Activated naive CD4-positive, alpha-beta T cell (primary cell): ENCODE results near the gene TFCP2.
"Not testable (repeated sequence)": the region's sequence is repeated elsewhere in the genome, so short reads cannot be mapped to it uniquely, and the experiment has no call there.

ENCODE experiments used
- DNase-seq, 4 experiments: peaks; one replicate each; lab custom pipeline; 2025; lab: John Stamatoyannopoulos, UW

TFCP2 gene, protein sequence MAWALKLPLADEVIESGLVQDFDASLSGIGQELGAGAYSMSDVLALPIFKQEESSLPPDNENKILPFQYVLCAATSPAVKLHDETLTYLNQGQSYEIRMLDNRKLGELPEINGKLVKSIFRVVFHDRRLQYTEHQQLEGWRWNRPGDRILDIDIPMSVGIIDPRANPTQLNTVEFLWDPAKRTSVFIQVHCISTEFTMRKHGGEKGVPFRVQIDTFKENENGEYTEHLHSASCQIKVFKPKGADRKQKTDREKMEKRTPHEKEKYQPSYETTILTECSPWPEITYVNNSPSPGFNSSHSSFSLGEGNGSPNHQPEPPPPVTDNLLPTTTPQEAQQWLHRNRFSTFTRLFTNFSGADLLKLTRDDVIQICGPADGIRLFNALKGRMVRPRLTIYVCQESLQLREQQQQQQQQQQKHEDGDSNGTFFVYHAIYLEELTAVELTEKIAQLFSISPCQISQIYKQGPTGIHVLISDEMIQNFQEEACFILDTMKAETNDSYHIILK

DNA sequence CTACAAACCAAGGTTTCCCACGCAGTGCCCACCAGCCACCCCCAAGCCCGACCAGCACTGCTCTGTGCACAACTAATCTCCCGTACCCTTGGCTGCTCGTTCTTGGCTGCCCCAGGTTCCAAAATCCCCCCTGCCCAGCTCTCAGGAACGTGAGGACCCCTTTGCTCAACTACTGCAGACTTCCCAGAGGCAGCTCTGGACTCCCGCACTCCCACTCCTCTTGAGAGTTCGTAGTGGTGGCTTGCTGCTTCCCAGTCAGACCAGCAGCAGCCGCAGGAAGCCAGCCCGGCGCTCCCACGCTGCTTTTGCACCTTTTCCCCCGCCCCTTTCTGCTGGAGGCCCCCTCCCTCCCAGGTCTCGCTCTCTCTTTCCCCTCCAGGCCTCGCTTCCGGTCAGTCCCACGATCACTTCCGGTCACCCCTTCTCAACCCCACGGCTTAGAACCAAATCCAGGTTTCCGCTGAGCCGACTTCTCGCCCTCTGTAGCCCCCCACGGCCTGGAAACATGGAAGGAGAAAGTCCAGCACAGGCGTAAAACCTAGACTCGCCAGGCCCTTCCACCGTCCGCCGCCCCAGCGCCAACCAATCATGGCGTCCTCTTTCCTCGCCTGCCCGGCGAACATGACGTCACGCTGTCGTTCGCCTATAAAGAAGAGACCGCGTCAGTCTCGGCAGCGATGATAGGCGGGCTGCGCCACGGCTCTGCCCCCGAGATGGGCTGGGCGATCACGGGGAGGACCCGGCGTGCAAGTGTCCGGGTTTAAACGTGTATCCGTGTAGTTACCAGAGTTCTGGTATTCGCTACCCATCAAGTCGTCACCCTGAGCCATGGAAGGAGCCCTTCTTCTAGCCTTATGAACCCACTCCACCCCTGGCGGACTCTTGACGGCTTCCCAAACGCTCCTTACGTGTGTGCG is at the start of gene TFCP2:
Gene TFCP2 (minus strand): TSS at position 621 of the 917 bp plus-strand sequence. CDS start 713 bp downstream, outside the sequence.
- DNase-seq, result peak; percentile 74 to 90 (median 84)

DNA sequence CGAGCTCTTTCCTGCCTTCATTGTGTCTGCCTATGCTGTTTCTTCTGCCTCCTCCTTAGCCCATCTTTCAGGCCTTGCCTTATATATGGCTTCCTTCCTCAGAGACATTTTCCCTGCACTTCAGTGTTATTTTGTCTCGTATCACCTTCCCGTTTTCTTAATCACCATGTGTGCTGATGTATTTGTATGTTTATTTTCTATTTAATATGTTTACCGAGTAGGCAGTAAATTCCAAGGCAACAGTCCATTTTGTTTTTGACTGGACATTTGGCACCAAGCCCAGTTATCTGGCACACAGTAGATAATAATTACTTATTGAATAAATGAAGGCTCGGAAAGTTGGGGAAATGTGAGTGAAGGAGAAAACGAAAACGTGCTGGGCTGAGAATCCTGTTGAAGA is 49.5 kb upstream of the TFCP2 start:
- no peak for DNase-seq

DNA sequence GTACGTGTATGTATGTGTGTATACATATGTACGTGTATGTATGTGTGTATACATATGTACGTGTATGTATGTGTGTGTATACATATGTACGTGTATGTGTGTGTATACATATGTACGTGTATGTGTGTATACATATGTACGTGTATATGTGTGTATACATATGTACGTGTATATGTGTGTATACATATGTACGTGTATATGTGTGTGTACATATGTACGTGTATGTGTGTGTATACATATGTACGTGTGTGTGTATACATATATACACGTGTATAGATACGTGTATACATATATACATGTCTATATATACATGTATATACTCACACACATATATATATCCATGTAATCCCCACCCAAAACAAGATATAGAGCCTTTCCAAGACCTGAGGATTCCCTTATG is 46.9 kb upstream of the TFCP2 start:
- not testable (repeated sequence) for DNase-seq

DNA sequence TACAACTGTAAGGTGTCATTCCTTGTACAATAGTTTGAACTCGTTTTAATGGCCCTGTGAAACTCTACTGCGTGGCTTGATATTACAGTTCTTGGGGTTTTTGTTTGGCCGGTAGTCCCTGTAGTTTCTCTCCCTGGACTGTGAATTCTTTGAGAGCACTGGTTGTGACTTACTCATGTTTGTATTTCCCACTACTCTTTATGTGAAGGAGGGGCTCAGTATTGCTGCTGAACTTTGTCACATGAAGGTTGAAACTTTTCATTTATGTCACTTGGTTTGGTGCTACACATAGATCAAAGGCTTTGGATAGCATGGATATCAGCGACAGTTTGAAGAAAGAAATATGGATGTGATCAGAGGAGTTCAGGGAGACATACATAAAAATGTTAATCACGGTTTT is 46.4 kb upstream of the TFCP2 start:
- DNase-seq, result no peak

DNA sequence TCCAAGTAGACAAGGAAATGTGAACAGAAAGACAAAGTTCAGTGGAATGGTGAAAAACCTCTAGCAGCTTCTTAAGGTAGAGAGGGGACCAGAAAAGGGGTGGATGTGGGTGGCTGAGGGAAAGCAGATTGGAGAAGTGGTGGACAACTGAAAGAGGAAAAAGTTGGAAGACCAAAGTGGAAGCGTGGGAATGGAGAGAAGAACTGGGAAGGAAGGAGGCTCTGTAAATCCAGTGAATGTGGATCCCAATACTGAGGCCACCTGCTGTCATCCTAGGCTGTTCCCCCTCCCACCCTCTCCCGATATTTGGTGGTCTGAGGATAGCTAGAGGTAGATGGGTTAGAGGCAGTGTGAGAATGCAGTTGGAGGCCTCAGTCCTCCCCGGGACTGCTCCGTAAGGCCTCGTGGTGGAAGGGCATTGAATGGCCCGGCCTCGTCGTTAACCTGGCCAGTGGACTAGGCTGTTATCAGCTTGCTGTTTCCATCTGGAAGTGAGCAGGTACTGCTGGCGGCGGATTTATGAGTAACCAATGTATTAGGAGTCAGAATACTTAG is 45.7 kb upstream of the TFCP2 start:
- no peak for DNase-seq

DNA sequence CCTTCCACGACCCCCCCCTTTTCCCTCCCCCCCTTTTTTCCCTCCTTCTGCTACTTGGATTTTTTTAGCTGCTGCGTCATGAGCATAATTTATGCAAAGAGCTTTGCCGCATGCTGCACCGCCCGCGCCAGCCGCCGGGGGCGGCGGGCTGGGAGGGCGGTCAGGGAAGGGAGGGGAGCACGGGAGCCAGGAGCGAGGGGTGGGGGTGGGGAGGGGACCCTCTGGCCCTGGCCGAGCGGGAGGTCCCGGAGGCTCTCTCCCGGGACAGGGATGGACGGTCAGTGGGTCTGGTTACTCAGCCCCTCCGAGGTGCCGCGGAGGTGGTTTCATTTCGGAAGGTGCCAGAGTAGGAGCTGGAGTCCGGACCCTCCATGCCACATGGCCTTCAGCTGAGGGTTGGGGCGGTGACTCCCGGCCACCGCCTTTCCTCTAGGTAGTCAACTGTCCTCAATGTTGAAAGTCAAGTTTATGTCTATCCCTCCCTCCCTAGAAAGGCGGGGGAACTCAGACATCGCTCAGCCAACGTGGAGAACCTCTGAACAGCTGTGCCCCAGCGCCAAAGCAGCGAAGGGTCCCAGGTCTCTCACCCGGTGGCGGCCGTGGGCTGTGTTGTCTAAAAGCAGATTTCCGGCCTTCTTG is 45.2 kb upstream of the TFCP2 start, which contains the start of gene POU6F1:
Gene POU6F1 (minus strand): TSS at position 95 of the 639 bp plus-strand sequence. CDS start 11,226 bp downstream, outside the sequence.
- peak; percentile 22 to 64 (median 40) for DNase-seq

DNA sequence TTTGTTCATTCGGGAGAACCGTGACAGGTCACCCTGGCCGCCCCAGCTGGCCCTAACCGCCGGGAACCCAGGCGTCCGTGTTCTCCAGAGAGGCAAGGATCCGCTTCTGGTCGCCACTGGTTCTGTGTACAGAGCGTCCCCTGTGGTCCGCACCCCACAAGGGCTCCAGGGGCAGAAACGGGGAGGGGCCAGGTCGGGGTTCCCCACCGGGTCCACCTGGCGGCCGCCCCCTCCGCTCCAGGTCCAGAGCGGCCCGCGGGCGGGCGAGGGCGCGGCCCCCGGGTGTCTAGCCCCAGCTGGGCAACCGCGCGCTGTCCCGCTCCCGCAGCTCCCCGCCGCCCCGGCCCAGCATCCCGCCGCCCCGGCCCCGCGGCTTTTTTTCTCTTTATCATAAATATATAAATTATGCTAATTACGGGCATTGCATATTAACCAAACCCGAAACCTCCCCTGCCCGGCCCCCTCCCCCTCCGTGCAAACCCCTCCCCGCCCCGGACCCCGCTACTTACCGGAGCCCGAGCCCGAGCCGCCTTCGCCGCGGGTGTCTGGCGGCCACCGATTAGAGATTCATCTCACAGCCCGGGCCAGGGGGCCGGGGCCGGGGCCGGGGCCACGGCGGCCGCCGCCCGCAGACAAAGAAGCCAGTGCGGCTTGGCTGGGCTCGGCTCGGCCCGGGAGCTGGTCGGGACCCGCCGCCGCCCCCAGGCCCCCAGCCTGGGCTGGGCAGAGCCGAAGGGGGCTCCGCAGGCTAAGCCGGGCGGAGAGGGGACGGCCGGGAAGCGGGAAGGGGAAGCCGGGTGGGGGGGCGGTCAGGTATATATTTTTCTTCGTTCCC is 44.4 kb upstream of the TFCP2 start:
- peak in 3 of 4 experiments; percentile 31 to 63 (median 50) for DNase-seq

DNA sequence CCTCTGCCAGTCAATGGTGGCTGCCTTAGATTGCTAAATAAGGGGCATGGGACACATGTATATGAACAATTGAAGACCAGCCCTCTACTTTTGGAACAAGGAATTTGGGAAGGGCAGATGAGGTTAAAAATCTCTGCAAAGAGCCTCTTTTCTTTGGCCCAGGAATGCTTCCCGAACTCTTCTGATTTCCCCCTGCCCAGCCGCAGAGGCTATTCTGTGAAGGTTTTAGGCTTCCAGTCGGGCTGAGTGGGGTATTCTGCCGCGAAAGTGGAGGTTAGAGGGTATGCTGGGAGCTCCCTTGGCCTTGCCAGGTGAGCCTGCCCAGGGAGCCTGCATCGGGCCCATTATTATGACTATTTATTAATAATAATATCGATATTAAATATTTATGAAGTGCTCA is 43.7 kb upstream of the TFCP2 start:
- DNase-seq, result no peak

DNA sequence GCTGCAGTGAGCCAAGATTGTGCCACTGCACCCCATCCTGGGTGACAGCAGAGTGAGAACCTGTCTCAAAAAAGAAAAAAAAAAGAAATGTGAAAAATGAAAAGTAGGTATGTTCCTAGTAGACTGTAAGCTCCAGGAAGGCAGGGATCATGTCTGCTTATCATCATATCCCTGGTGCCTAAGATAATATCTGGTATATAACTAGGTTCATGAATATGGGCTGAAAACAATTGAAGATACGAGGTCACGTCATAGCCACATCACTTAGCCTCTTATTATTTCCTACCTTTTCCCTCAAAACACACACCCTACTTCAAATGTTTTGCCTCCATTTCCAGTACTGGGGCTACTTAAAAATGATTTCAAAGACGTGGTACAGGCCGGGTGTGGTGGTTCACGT is 42.0 kb upstream of the TFCP2 start:
- no peak for DNase-seq

DNA sequence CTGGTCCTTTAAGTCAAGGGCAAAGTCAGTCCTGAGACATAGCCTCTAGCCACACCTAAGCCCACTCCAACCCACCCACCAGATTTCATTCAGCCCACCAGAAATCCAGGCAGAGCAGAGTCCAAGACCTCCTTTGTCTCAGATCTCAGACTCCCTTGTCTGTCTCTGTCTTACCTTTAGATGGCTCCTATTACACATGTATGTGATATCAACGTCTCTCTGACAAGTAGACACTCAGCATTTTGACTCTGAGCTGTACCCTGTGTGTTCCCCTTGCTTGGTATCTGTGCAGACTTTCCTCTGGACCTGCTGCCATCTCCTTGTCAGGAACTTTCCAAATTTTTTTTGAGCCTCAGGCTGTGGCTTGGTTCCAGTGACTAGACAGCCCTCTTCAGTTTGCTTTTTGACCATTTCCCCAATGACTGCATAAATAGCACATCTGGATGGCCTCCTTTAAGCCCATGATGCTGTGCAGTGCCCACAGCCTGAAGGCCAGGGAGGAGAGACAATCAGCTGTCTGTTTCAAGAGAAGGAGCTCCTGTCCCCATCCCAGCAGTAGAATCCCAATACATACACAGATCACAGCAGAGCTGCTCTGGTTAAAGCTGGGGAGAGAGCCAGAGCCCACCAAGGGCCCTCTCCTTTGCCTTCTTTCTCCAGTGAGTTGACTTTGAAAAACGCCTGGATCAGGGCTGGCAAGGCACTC is 37.9 kb upstream of the TFCP2 start:
- no peak for DNase-seq

DNA sequence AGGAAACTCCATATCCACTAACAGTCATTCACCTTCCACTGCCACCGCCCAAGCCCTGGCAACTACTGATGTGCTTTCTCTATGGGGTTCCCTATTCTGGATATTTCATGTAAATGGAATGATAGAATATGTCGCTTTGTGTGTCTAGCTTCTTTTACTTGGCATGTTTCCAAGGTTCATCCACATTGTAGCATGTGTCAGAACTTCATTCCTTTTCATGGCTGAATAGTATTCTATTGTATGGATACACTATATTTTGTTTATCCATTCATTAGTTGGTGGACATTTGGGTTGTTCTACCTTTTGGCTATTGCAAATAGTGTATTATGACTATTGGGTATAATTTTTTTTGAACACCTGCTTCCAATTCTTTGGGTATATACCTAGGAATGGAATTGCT is 36.3 kb upstream of the TFCP2 start:
- DNase-seq, result no peak

DNA sequence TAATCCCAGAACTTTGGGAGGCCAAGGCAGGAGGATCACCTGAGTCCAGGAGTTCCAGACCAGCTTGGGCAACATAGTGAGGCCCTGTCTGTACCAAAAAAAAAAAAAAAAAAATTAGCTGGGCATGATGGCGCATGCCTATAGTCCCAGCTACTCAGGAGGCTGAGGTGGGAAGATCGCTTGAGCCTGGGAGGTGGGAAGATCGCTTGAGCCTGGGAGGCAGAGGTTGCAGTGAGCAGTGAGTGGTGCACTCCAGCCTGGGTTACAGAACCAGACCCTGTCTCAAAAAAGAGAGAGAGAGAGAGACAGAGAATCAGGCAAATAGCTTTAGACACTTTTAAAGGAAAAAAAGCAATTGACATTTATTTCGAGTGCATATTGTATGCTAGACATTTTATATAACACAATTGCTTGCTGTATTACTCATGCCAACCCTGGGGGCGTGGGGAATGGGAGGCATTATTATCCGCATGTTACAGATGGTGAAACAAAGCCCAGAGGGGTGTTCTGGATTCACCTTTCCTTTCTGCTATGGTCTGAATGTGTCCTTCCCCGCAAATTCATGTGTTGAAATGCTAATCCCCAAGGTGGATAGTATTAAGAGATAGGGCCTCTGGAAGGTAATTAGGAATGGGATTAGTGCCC is 35.2 kb upstream of the TFCP2 start:
- no peak for DNase-seq

DNA sequence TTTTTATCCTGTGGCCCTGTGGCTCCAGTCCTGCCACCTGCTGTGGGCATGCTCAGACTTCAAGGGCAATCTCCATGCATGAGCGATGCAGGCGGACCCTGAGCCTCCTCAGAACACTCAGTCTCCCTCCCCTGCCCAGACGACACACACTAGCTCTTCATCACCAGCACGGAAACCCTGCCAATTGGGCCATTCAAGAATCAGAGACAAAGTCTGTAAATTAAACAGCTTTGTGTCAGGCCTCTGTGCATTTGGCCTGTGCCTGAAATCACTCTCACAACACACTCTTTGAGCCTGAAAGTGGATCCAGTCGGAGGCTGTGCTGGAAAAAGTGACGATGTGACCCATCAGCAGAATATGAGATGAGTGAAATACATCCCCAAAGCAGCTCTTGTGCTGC is 32.4 kb upstream of the TFCP2 start:
- DNase-seq, result no peak

DNA sequence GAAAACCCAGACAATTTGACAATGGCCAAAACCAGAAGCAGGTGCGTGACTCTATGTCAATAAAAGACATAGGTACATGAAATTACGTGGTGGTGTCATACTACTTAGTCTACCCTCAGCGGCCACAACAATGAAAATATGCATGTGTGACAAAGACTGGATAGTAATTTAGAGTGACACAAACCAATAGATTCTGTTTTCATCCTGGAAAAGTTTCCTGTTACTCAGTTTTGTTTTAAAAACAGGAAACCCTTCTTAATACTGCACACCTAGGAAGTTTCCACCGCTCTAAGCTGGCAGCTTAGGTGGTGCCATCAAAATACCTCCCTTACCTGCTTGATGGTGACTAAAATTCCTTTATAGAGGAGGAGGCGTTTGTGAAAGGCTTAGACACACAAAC is 29.8 kb upstream of the TFCP2 start:
- DNase-seq, result no peak

DNA sequence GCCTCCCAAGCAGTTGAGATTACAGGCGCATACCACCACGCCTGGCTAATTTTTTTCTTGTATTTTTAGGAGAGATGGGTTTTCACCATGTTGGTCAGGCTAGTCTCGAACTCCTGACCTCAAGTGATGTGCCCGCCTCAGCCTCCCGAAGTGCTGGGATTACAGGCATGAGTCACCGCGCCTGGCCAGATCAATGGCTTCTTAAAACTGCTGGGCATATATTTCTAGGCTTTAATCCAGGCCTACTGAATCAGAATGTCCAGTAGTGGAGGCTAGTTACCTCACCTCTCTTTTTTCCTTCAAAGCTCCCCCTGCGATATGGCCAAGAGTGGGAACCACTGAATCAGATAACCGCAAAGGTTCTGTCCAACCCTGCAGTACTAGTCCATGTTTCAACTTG is 27.9 kb upstream of the TFCP2 start:
- no peak for DNase-seq

DNA sequence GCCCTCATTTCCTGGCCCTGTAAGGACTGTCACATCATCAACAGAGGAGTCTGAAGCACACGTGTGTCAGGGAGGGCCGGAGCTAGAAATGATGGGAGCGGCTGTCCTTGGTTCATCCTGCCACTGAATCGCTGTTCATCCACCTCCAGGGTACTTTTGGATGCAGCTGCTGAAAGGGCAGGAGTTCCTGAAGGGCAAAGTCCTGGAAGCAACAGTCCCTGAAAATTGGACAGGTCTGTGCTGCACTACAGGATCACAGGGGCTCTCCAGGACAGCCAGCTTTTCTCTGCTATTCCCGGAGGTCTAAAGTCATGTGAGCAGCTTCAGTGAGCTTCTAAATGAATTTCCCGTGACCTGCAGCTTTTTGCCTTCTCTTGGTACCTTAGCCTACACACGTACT is 27.2 kb upstream of the TFCP2 start:
- DNase-seq, result no peak

DNA sequence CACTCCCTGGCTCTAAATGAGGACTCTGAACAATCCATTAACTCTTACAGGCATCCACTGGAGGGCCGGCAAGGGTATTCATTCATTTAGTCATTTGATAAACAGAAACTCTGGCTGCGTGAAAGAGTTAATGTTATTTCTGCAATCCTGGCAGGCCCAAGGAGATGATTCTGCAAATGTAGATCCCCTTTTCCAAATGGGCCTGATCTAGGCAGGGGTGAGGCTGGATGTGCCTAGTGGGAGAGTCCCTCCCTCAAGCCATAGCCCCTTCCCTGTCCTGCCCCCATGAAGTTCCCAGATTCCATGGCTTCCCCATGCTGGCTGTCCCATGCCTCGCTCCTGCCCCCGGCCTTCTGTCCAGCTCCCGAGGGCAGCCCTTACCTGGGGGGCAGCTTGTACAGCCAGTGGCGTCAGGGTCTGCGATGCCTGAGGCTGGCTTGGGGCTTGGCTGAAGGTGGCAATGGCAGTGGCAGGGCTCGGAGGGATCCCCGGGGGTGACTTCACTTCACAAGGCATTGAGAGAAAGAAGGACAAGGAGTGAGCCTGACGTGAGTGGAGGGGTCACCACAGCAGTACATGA is 26.5 kb upstream of the TFCP2 start:
- no peak for DNase-seq

DNA sequence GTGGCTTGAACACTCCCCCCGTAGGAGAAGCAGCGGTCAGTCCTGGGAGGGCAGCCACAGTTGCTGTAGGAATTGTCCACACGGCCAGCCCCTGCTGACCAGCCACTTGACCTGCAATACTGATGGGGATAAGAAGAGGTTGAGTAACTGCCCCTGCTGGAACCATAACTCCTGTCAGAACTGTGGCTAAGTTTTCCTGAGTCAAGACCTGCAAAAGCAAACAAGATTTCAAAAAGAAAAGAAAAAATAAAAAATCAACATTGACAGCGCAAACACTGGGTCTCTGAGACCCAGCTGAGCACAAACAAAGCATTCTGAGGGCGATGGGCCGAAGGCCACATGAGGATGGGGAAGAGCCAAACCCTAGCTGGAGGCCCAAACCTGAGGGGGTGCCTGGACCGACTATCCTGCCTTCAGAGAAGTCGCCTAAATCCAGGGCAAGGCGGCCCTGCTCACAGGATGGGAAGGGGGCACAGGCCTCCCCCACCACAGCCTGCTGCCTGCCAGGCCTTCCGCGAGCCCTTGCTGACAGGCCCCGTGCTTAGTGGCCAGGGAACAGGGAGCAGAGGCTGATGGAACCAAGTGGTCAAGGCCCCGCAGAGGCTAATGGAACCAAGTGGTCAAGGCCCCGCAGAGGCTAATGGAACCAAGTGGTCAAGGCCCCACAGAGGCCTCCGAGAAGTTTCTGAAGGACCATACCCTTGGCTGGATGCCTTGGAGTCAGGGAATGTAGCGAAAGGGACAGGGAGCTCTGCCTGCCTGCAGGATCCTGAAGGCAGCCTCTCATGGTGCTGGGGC is 25.8 kb upstream of the TFCP2 start:
- no peak for DNase-seq
